Trophoblast cell (in vitro differentiated cells and primary cell): ENCODE data around the gene FAM240A. TPM values are rescaled to one million over a fixed set of nuclear protein-coding genes. Genes with fewer than 3 reads are reported as not detected.

Experiments
- DNase-seq, 2 donors: peaks; one replicate each; pipeline ENCODE4 v3.0.0-alpha.2; 2016
- H2AFZ ChIP-seq: 2 replicates; pipeline ENCODE4 v1.6.1; 2013; ENCODE audit warnings: low read length, moderate library complexity, mild to moderate bottlenecking; ENCODE audit not compliant: insufficient read depth, poor library complexity
- H2AK5ac ChIP-seq: 2 replicates; pipeline ENCODE4 v1.6.1; 2013; ENCODE audit warnings: mild to moderate bottlenecking, low read length
- H2BK120ac ChIP-seq: 2 replicates; pipeline ENCODE4 v1.6.1; 2013; ENCODE audit warnings: low read length, mild to moderate bottlenecking, moderate library complexity; ENCODE audit not compliant: insufficient read depth, poor library complexity
- H2BK12ac ChIP-seq: 2 replicates; pipeline ENCODE4 v1.6.1; 2013; ENCODE audit warnings: mild to moderate bottlenecking, low read length, moderate library complexity
- H2BK5ac ChIP-seq: 2 replicates; pipeline ENCODE4 v1.6.1; 2013; ENCODE audit warnings: low read length, low read depth, moderate library complexity, mild to moderate bottlenecking; ENCODE audit not compliant: poor library complexity
- H3K14ac ChIP-seq: 2 replicates; pipeline ENCODE4 v1.6.1; 2013; ENCODE audit warnings: mild to moderate bottlenecking, low read length
- H3K18ac ChIP-seq: 2 replicates; pipeline ENCODE4 v1.6.1; 2013; ENCODE audit warnings: mild to moderate bottlenecking, low read length
- H3K23ac ChIP-seq: 2 replicates; pipeline ENCODE4 v1.6.1; 2013; ENCODE audit warnings: low read length
- H3K27ac ChIP-seq: 2 replicates; pipeline ENCODE4 v1.5.1; 2013; ENCODE audit warnings: low read depth, mild to moderate bottlenecking, inconsistent platforms, low read length, moderate library complexity
- H3K27me3 ChIP-seq: 2 replicates; pipeline ENCODE4 v1.6.1; 2013; ENCODE audit warnings: inconsistent platforms, mild to moderate bottlenecking, low read length, moderate library complexity; ENCODE audit not compliant: insufficient read depth
- H3K36me3 ChIP-seq, 2 experiments: 1 replicate in 1 of 2; 2 replicates in 1 of 2; pipeline ENCODE4 v1.6.1; 2013; ENCODE audit warnings: low read length in 2 of 2, mild to moderate bottlenecking in 2 of 2, moderate library complexity in 1 of 2; ENCODE audit not compliant: insufficient read depth in 2 of 2, control insufficient read depth in 1 of 2
- H3K4ac ChIP-seq: 2 replicates; pipeline ENCODE4 v1.6.1; 2013; ENCODE audit warnings: low read depth, mild to moderate bottlenecking, low read length, moderate library complexity
- H3K4me1 ChIP-seq, 2 experiments: 1 replicate in 1 of 2; 2 replicates in 1 of 2; pipeline ENCODE4 v1.6.1; 2013; ENCODE audit warnings: low read length in 2 of 2, mild to moderate bottlenecking in 2 of 2, moderate library complexity in 1 of 2; ENCODE audit not compliant: insufficient read depth in 2 of 2, control insufficient read depth in 1 of 2
- H3K4me2 ChIP-seq: 2 replicates; pipeline ENCODE4 v1.6.1; 2013; ENCODE audit warnings: inconsistent platforms, mild to moderate bottlenecking, low read length, moderate library complexity
- H3K4me3 ChIP-seq: 2 replicates; pipeline ENCODE4 v1.5.1; 2013; ENCODE audit warnings: mild to moderate bottlenecking, low read depth, low read length, inconsistent platforms
- H3K79me1 ChIP-seq: one replicate; pipeline ENCODE4 v1.6.1; 2013; ENCODE audit warnings: low read length
- H3K79me2 ChIP-seq: 2 replicates; pipeline ENCODE4 v1.6.1; 2013; ENCODE audit warnings: low read length, mild to moderate bottlenecking; ENCODE audit not compliant: control insufficient read depth, insufficient read depth, poor library complexity
- H3K9ac ChIP-seq: 2 replicates; pipeline ENCODE4 v1.6.1; 2013; ENCODE audit warnings: mild to moderate bottlenecking, low read length
- H3K9me3 ChIP-seq: 2 replicates; pipeline ENCODE4 v1.6.1; 2013; ENCODE audit warnings: low read depth, mild to moderate bottlenecking, control low read depth, inconsistent platforms, low read length; ENCODE audit not compliant: insufficient read depth
- H4K12ac ChIP-seq: 2 replicates; pipeline ENCODE4 v1.6.1; 2013; ENCODE audit warnings: low read depth, mild to moderate bottlenecking, low read length, moderate library complexity
- H4K8ac ChIP-seq: 2 replicates; pipeline ENCODE4 v1.6.1; 2013; ENCODE audit warnings: low read depth, mild to moderate bottlenecking, low read length, moderate library complexity
- H4K91ac ChIP-seq: one replicate; pipeline ENCODE4 v1.6.1; 2013; ENCODE audit warnings: low read depth, mild to moderate bottlenecking, low read length, moderate library complexity
- WGBS: extraction: QIAGEN DNeasy Blood & Tissue Kit; methylation state at CpG from one replicate; pipeline ENCODE4 v1.1.7; 2013; ENCODE audit warnings: missing lambda C conversion rate; ENCODE audit not compliant: insufficient read length, insufficient coverage; ENCODE audit errors: extremely low coverage; 5-methylcytosine and 5-hydroxymethylcytosine counted together
- polyA plus RNA-seq: library from polyadenylated mRNA; stranded (reverse); fragments of 200-250 nt; gene quantifications from 2 replicates; pipeline ENCODE4 v1.2.3, GENCODE V29; 2013

Gene FAM240A
- polyA plus RNA-seq = not detected in 2 replicates

- Histone ChIP-seq H3K4me1 (no peaks in the 10 kb centered on the region), H3K4me3 (no peak within 1 kb of the TSS), H2BK120ac (no peak within 1 kb of the TSS), H3K27ac (no peak within 1 kb of the TSS), H2BK12ac (no peak within 1 kb of the TSS), H3K79me1 (no peaks in the 10 kb centered on the region), H3K9ac (no peak within 1 kb of the TSS), H3K36me3 (no peaks in the 10 kb centered on the region), H3K14ac (no peak within 1 kb of the TSS), H2AK5ac (no peak within 1 kb of the TSS), H4K12ac (no peak within 1 kb of the TSS), H2AFZ (no peak within 1 kb of the TSS), H3K79me2 (no peaks in the 10 kb centered on the region), H3K4ac (no peak within 1 kb of the TSS), H3K9me3 (no peaks in the 10 kb centered on the region), H3K27me3 (no peaks in the 10 kb centered on the region), H3K18ac (no peak within 1 kb of the TSS), H3K4me2 (no peak within 1 kb of the TSS), H4K91ac (no peak within 1 kb of the TSS), H3K23ac (no peak within 1 kb of the TSS), H4K8ac (no peak within 1 kb of the TSS), H2BK5ac (no peak within 1 kb of the TSS)
- WGBS = no CpG with 5 or more reads among the region's 9 CpGs
- no peak for DNase-seq
These were observed at the start of gene FAM240A for GRCh38 chr3:46612324-46612723. Gene FAM240A (plus strand): TSS chr3:46612525. CDS start chr3:46612684, 159 bp downstream.

- no peak overlapping the region for H3K4ac ChIP-seq
- no peaks in the 10 kb centered on the region for H3K36me3 ChIP-seq
- H3K14ac ChIP-seq = no peak overlapping the region
- H3K4me2 ChIP-seq = no peak overlapping the region
- no peaks in the 10 kb centered on the region for H3K79me2 ChIP-seq
- H3K27me3 ChIP-seq = no peaks in the 10 kb centered on the region
- no peak overlapping the region for H2BK12ac ChIP-seq
- H2BK120ac ChIP-seq = no peak overlapping the region
- no peak for DNase-seq
- no peak overlapping the region for H2AK5ac ChIP-seq
- no peak overlapping the region for H3K27ac ChIP-seq
- no peak overlapping the region for H3K9ac ChIP-seq
- H3K18ac ChIP-seq = no peak overlapping the region
- H2BK5ac ChIP-seq = no peak overlapping the region
- no peak overlapping the region for H4K8ac ChIP-seq
- H3K23ac ChIP-seq = no peak overlapping the region
- no peak overlapping the region for H2AFZ ChIP-seq
- H3K9me3 ChIP-seq = no peaks in the 10 kb centered on the region
- WGBS = no CpG with 5 or more reads among the region's 5 CpGs
- no peak overlapping the region for H3K4me3 ChIP-seq
- H3K4me1 ChIP-seq = peaks cover 8 to 11% of the 10 kb centered on the region in 2 experiments
- H4K12ac ChIP-seq = no peak overlapping the region
- H4K91ac ChIP-seq = no peak overlapping the region
- no peaks in the 10 kb centered on the region for H3K79me1 ChIP-seq
These were observed 47.9 kb upstream of the FAM240A start for GRCh38 chr3:46564190-46565021.

DNA sequence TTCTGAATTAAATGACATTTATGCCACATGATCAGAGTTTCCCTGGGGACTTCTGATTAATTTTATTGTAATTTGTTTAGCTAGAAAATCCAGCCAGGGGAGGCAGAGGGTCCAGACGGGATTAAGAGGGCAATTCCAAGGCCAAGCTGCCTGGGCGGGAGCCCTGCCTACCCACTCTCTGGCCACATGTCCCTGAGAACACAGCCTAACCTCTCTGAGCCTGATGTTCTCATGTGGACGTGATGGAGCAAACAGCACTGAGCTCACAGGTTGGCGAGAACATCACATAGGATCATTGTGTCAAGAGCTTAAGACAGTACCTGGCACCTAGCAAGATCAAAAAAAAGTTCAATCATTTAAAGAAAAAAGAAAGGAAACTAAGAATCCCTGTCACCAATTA is 47.2 kb upstream of the FAM240A start:
- H4K8ac ChIP-seq = no peak overlapping the region
- no peak overlapping the region for H2BK120ac ChIP-seq
- no peaks in the 10 kb centered on the region for H3K36me3 ChIP-seq
- no peak overlapping the region for H2BK5ac ChIP-seq
- no peak overlapping the region for H3K23ac ChIP-seq
- no peak overlapping the region for H3K4ac ChIP-seq
- H4K12ac ChIP-seq = no peak overlapping the region
- WGBS = no CpG with 5 or more reads among the region's 4 CpGs
- no peaks in the 10 kb centered on the region for H3K79me1 ChIP-seq
- no peak overlapping the region for H2AFZ ChIP-seq
- DNase-seq = no peak
- no peak overlapping the region for H3K27ac ChIP-seq
- no peak overlapping the region for H3K4me3 ChIP-seq
- H3K14ac ChIP-seq = no peak overlapping the region
- H4K91ac ChIP-seq = no peak overlapping the region
- no peaks in the 10 kb centered on the region for H3K27me3 ChIP-seq
- peaks cover 8 to 11% of the 10 kb centered on the region in 2 experiments for H3K4me1 ChIP-seq
- no peak overlapping the region for H2BK12ac ChIP-seq
- no peak overlapping the region for H3K9ac ChIP-seq
- H3K18ac ChIP-seq = no peak overlapping the region
- H3K79me2 ChIP-seq = no peaks in the 10 kb centered on the region
- H3K4me2 ChIP-seq = no peak overlapping the region
- no peaks in the 10 kb centered on the region for H3K9me3 ChIP-seq
- H2AK5ac ChIP-seq = no peak overlapping the region

DNA sequence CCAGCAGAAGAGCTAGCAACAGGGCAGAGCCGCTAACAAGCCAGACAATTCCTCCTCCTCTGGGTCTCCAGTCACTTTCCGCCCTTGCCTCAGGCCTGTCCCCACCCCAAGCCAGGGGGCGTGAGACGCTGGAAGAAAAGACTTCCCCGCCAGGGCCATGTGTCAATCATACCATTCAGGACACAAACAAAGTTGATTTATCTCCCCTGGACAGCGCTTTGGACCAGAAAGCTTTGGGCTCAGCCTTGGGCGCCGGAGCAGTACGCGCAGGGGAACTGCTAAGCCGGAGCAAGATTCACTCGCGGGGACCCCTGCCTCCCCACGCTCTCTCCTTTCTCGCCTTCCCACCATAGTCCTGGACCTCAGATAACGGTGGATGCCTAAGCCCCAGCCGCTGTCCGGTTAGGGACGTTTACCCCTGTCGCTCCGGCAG is 46.7 kb upstream of the FAM240A start:
- DNase-seq = no peak
- Histone ChIP-seq H2AK5ac (no peak overlapping the region), H2BK5ac (no peak overlapping the region), H3K27ac (no peak overlapping the region), H3K79me1 (no peaks in the 10 kb centered on the region), H3K36me3 (no peaks in the 10 kb centered on the region), H4K8ac (peak overlapping the region; percentile 36), H3K4me2 (peak overlapping the region; percentile 81), H3K4me1 (peaks cover 8 to 11% of the 10 kb centered on the region in 2 experiments), H3K14ac (peak overlapping the region; percentile 11), H3K18ac (no peak overlapping the region), H3K4ac (no peak overlapping the region), H3K4me3 (peak overlapping the region; percentile 65), H2BK120ac (no peak overlapping the region), H4K12ac (no peak overlapping the region), H3K79me2 (no peaks in the 10 kb centered on the region), H2AFZ (peak overlapping the region; percentile 40), H4K91ac (no peak overlapping the region), H3K9ac (no peak overlapping the region), H3K23ac (no peak overlapping the region), H3K9me3 (no peaks in the 10 kb centered on the region), H2BK12ac (no peak overlapping the region), H3K27me3 (no peaks in the 10 kb centered on the region)
- no CpG with 5 or more reads among the region's 21 CpGs for WGBS
